SH-SY5Y (cell line): Measurements from ENCODE around the gene PAPPA2.

Experiments
- GATA2 ChIP-seq: IDR thresholded peaks from 2 replicates; pipeline ENCODE4 v1.6.1; 2011; ENCODE audit warnings: mild to moderate bottlenecking, low read depth, low read length
- GATA3 ChIP-seq: IDR thresholded peaks from 2 replicates; pipeline ENCODE4 v1.6.1; 2011; ENCODE audit warnings: low read depth, mild to moderate bottlenecking, low read length, moderate library complexity

GRCh38 chr1:176879784-176880620 lies 417.0 kb downstream of the PAPPA2 start:
- no peak for TF ChIP-seq GATA3
- TF ChIP-seq GATA2 = no peak
